SK-N-SH (cell line): ENCODE data around the gene VPS18. TPM values are rescaled to one million over a fixed set of nuclear protein-coding genes. Genes with fewer than 3 reads are reported as not detected.
"Not testable (repeated sequence)": the region's sequence is repeated elsewhere in the genome, so short reads cannot be mapped to it uniquely, and the experiment has no call there.

Experiments used
- CTCF ChIA-PET: fragments of 300-600, 350-600 bp; formaldehyde crosslinking; extraction: SDS; loops from one replicate; lab custom pipeline; 2021; lab: Yijun Ruan, JAX
- POLR2A ChIA-PET: fragments of 350-600 bp; sonication (Branson Sonifier 250); formaldehyde crosslinking; extraction: SDS; loops from one replicate; lab custom pipeline; 2020; ENCODE audit warnings: antibody characterized with exemption, inconsistent platforms; lab: Yijun Ruan, JAX
- DNase-seq: peaks from one replicate; pipeline ENCODE4 v3.0.0; 2012
- H2AFZ ChIP-seq: fragments of 200-600 bp; sonication (generic); 2 replicates; pipeline ENCODE4 v1.8.1; 2016; ENCODE audit warnings: antibody characterized with exemption, mild to moderate bottlenecking, low read depth
- H3F3A ChIP-seq: fragments of 200-600 bp; sonication (generic); replicated peaks from 2 replicates; pipeline ENCODE3; 2016; ENCODE audit warnings: antibody characterized with exemption, mild to moderate bottlenecking; ENCODE audit not compliant: insufficient read depth
- H3K27ac ChIP-seq, 2 experiments: fragments of 200-500 bp in 1 of 2; fragments of 200-600 bp in 1 of 2; sonication (Bioruptor generic) in 1 of 2; sonication (generic), shearing (Covaris generic) in 1 of 2; 2 replicates each; pipeline versions ENCODE4 v1.5.1 to v1.6.1; 2014 to 2016; ENCODE audit warnings: low read depth in 2 of 2, inconsistent platforms in 1 of 2, low read length in 1 of 2, mild to moderate bottlenecking in 1 of 2, mixed read lengths in 1 of 2
- H3K27me3 ChIP-seq: fragments of 200-600 bp; sonication (generic), shearing (Covaris generic); 2 replicates; pipeline ENCODE4 v1.6.1; 2016; ENCODE audit warnings: mixed run types; ENCODE audit not compliant: insufficient read depth
- H3K36me3 ChIP-seq, 2 experiments: fragments of 200-500 bp in 1 of 2; fragments of 200-600 bp in 1 of 2; sonication (Bioruptor generic) in 1 of 2; sonication (generic) in 1 of 2; replicated peaks in 1 of 2; 2 replicates each; pipeline versions ENCODE3 to v1.5.1; 2014 to 2016; ENCODE audit warnings: low read length in 1 of 2, mild to moderate bottlenecking in 1 of 2; ENCODE audit not compliant: insufficient read depth in 2 of 2, control insufficient read depth in 1 of 2
- H3K4me1 ChIP-seq, 2 experiments: fragments of 200-500 bp in 1 of 2; fragments of 200-600 bp in 1 of 2; sonication (Bioruptor generic) in 1 of 2; sonication (generic), shearing (Covaris generic) in 1 of 2; 2 replicates each; pipeline versions ENCODE4 v1.5.1 to v1.6.1; 2014 to 2016; ENCODE audit warnings: low read depth in 1 of 2, low read length in 1 of 2, mixed run types in 1 of 2; ENCODE audit not compliant: insufficient read depth in 2 of 2, control insufficient read depth in 1 of 2
- H3K4me2 ChIP-seq: fragments of 200-600 bp; sonication (generic), shearing (Covaris generic); 2 replicates; pipeline ENCODE4 v1.6.1; 2017; ENCODE audit warnings: mixed run types
- H3K4me3 ChIP-seq, 2 experiments: fragments of 200-500 bp in 1 of 2; fragments of 200-600 bp in 1 of 2; sonication (Bioruptor generic) in 1 of 2; sonication (generic), shearing (Covaris generic) in 1 of 2; 2 replicates each; pipeline versions ENCODE4 v1.5.1 to v1.8.1; 2014 to 2016; ENCODE audit warnings: low read depth in 2 of 2, inconsistent platforms in 1 of 2, low read length in 1 of 2, mild to moderate bottlenecking in 1 of 2, mixed read lengths in 1 of 2, moderate library complexity in 1 of 2
- H3K79me2 ChIP-seq: fragments of 200-600 bp; sonication (generic); 2 replicates; pipeline ENCODE4 v1.8.1; 2017; ENCODE audit warnings: mild to moderate bottlenecking; ENCODE audit not compliant: insufficient read depth
- H3K9ac ChIP-seq: fragments of 200-600 bp; sonication (generic); 2 replicates; pipeline ENCODE4 v1.6.1; 2017; ENCODE audit warnings: mixed run types
- H3K9me2 ChIP-seq: fragments of 200-600 bp; sonication (generic); 2 replicates; pipeline ENCODE4 v1.6.1; 2017; ENCODE audit warnings: mixed run types
- H3K9me3 ChIP-seq: fragments of 200-600 bp; sonication (generic); 2 replicates; pipeline ENCODE4 v1.6.1; 2017; ENCODE audit warnings: mixed run types, mild to moderate bottlenecking, moderate library complexity
- H4K20me1 ChIP-seq: fragments of 200-600 bp; sonication (generic); 2 replicates; pipeline ENCODE4 v1.6.1; 2017; ENCODE audit warnings: mild to moderate bottlenecking, mixed run types; ENCODE audit not compliant: insufficient read depth
- CTCF ChIP-seq: fragments of 200-600 bp; sonication (generic); IDR thresholded peaks from 2 replicates; pipeline ENCODE4 v1.6.1; 2017; ENCODE audit warnings: antibody characterized with exemption, mild to moderate bottlenecking, moderate library complexity
- GATA2 ChIP-seq: sonication (generic); formaldehyde crosslinking; IDR thresholded peaks from 2 replicates; pipeline ENCODE4 v1.5.0; 2020; ENCODE audit warnings: mild to moderate bottlenecking, missing genetic modification reagents
- IRF3 ChIP-seq: fragments of 150-350 bp; IDR thresholded peaks from 2 replicates; pipeline ENCODE4 v1.6.1; 2016; ENCODE audit warnings: mild to moderate bottlenecking, low read depth, low read length
- RAD21 ChIP-seq: IDR thresholded peaks from 2 replicates; pipeline ENCODE4 v1.6.1; 2012; ENCODE audit warnings: mild to moderate bottlenecking, low read length
- SMC3 ChIP-seq: IDR thresholded peaks from 2 replicates; pipeline ENCODE4 v1.6.1; 2012; ENCODE audit warnings: low read depth, low read length, improper control_type of control experiment
- TCF12 ChIP-seq: IDR thresholded peaks from 2 replicates; pipeline ENCODE4 v1.4.0; 2012
- WGBS: methylation state at CpG from one replicate; pipeline ENCODE4 v1.1.6; 2017; ENCODE audit warnings: low lambda C conversion rate; 5-methylcytosine and 5-hydroxymethylcytosine counted together
- polyA plus RNA-seq, 3 experiments: library from polyadenylated mRNA; depleted of rRNA; stranded (reverse); fragments of >200 nt; gene quantifications; 2 replicates each; pipeline ENCODE4 v1.2.3, GENCODE V29; 2012
- TF ChIP-seq, protein P1 (sequence below): IDR thresholded peaks from 2 replicates; pipeline ENCODE4 v1.4.0; 2012; ENCODE audit warnings: low read depth

The VPS18 gene
- polyA plus RNA-seq, 1 of the 3 experiments (the other 2 are of a cell fraction), result 14.1 TPM

GRCh38 chr15:40859206-40859851 is 34.9 kb upstream of the VPS18 start:
- 48% methylated on average over 16 of the region's 18 CpGs for WGBS
- Histone ChIP-seq H3K9me3 (no peaks in the 10 kb centered on the region), H4K20me1 (no peaks in the 10 kb centered on the region), H3K36me3 (no peaks in the 10 kb centered on the region), H3K27me3 (no peaks in the 10 kb centered on the region), H3K9me2 (no peaks in the 10 kb centered on the region), H3K4me1 (peaks cover 0 to 3% of the 10 kb centered on the region in 2 experiments; a peak in 1 of 4 replicates), H3K27ac (no peak overlapping the region), H3K4me2 (no peak overlapping the region), H3K9ac (no peak overlapping the region), H2AFZ (no peak overlapping the region), H3F3A (peaks cover 3% of the 10 kb centered on the region), H3K4me3 (peak overlapping the region in 1 of 2 experiments; percentile 38; a peak in 1 of 4 replicates), H3K79me2 (no peaks in the 10 kb centered on the region)
- DNase-seq, result peak; percentile 84
- ChIA-PET POLR2A (interaction anchor here (1.4 to 2.4 kb wide), 2 partner anchors 33 to 35 kb away, joined by 9 to 12 read pairs; partner anchors contain the start of gene VPS18), CTCF (interaction anchor here (0.7 to 5.1 kb wide), 33 partner anchors 13 to 441 kb away, joined by 3 to 120 read pairs (median 4); partner anchors contain the start of genes CHP1, EXD1, PPP1R14D and RAD51)
- no peak for TF ChIP-seq TCF12
- peak; percentile 65 for TF ChIP-seq SMC3
- TF ChIP-seq GATA2 (CRISPR knock-in tag), result no peak
- TF ChIP-seq IRF3, result no peak
- peak; percentile 61 for TF ChIP-seq RAD21
- TF ChIP-seq CTCF, result peak; percentile 86
- TF ChIP-seq, protein P1, sequence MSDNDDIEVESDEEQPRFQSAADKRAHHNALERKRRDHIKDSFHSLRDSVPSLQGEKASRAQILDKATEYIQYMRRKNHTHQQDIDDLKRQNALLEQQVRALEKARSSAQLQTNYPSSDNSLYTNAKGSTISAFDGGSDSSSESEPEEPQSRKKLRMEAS, result 0 out of 2 replicates have a peak, but pooled peaks have one; percentile 39

GRCh38 chr15:40861147-40861546 is 33.1 kb upstream of the VPS18 start:
- H4K20me1 ChIP-seq, H3K4me3 ChIP-seq, H3K79me2 ChIP-seq, H3K27ac ChIP-seq, H3F3A ChIP-seq, H3K27me3 ChIP-seq, H3K4me2 ChIP-seq, H3K9me2 ChIP-seq, H3K36me3 ChIP-seq, H2AFZ ChIP-seq, POLR2A ChIA-PET, H3K9ac ChIP-seq, H3K4me1 ChIP-seq, DNase-seq, H3K9me3 ChIP-seq: not testable (repeated sequence)
- CTCF ChIA-PET, result interaction anchor here (1.0 to 1.1 kb wide), 2 partner anchors 59 to 105 kb away, joined by 3 read pairs; no protein-coding TSS in a partner anchor
- WGBS, result 74% methylated on average over 4 of the region's 4 CpGs
